ENCODE data around the gene PILRA. TPM values are rescaled to one million over a fixed set of nuclear protein-coding genes. Genes with fewer than 3 reads are reported as not detected.
A peak's percentile ranks its signal among the peaks of the same experiment; 100 is the strongest.

PILRA gene
- total and polyA plus RNA-seq, 8 donors = 1.4 to 10.0 (median 3.1) TPM; not detected in 3

DNA sequence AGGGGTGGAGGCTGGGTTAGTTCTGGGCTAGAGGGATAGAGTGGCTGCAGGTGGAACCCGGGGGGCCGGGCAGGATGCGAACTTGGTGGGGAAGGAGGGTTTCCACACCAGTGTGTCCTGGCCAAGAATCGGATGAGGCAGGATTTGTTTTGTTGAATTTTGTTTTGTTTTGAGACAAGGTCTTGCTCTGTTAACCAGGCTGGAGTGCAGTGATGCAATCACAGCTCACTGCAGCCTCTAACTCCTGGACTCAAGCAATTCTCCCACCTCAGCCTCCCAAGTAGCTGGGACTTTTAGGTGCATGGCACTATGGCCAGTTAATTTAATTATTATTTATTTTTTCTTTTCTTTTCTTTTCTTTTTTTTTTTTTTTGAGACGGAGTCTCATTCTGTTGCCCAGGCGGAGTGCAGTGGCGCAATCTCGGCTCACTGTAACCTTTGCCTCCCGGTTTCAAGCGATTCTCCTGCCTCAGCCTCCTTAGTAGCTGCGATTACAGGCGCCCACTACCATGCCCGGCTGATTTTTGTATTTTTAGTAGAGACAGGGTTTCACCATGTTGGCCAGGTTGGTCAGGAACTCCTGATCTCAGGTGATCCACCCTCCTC, 76.0 kb downstream of the PILRA start:
- TF ChIP-seq POLR2AphosphoS5 (IDR thresholded peaks at IDR 0.05) = no peak
- no peak for TF ChIP-seq POLR2A (IDR thresholded peaks at IDR 0.05)
- H3K27ac ChIP-seq = peak overlapping the region in 1 of 5 donors; percentile 90
- DNase-seq = no peak
- intact Hi-C loops (cut with DNase I; ENCODE audit: low total_unique reads) = no loop called here
- WGBS, 5 donors = 86 to 91% (median 86%) methylated on average over 13 of the region's 13 CpGs
- H3K36me3 ChIP-seq = no peaks in the 10 kb centered on the region
- H3K4me1 ChIP-seq = peaks cover 0 to 23% (median 16%) of the 10 kb centered on the region in 4 donors
- no peaks in the 10 kb centered on the region for H3K9me3 ChIP-seq
- H3K4me3 ChIP-seq = no peak overlapping the region
- H3K27me3 ChIP-seq = no peaks in the 10 kb centered on the region

Small RNAs within 50 kb of the gene (small RNA-seq; reads per million reads assigned to genes)
- gene RF00019 = 0 reads per million in 4 donors

Other genes with a start within 250 kb of the PILRA start
- gene MBLAC1, start 246.5 kb upstream of the PILRA start, total RNA-seq = 1 to 10 TPM in 2 of 5 donors, not detected in 3; 1.3 to 6.1 TPM
- gene MBLAC1, start 246.5 kb upstream of the PILRA start, polyA plus RNA-seq = 1 to 10 TPM; 1.3 to 4.2 (median 1.7) TPM
- gene LAMTOR4, start 224.6 kb upstream of the PILRA start, total RNA-seq = 100 to 1,000 TPM in 3 of 5 donors, 10 to 100 TPM in 2; 26.3 to 889 (median 159) TPM
- 100 to 1,000 TPM; 307 to 476 (median 334) TPM for gene LAMTOR4, start 224.6 kb upstream of the PILRA start, polyA plus RNA-seq
- gene TRAPPC14, start 214.8 kb upstream of the PILRA start, total RNA-seq = 10 to 100 TPM; 16.2 to 33.3 (median 28.6) TPM
- 10 to 100 TPM; 10.7 to 17.2 (median 11.4) TPM for gene TRAPPC14, start 214.8 kb upstream of the PILRA start, polyA plus RNA-seq
- 1 to 10 TPM in 2 of 5 donors, not detected in 3; 1.5 to 1.6 TPM for gene GAL3ST4, start 204.9 kb upstream of the PILRA start, total RNA-seq
- gene GAL3ST4, start 204.9 kb upstream of the PILRA start, polyA plus RNA-seq = 1 to 10 TPM; 1.7 to 2.4 (median 2.1) TPM
- 1 to 10 TPM in 3 of 5 donors, under 1 TPM in 1, not detected in 1; 0.92 to 4.9 (median 2.6) TPM for gene GPC2, start 196.1 kb upstream of the PILRA start, total RNA-seq
- under 1 TPM in 2 of 3 donors, not detected in 1; 0.12 to 0.48 TPM for gene GPC2, start 196.1 kb upstream of the PILRA start, polyA plus RNA-seq
- under 1 TPM in 1 of 5 donors, not detected in 4; 0.92 TPM for gene STAG3, start 195.6 kb upstream of the PILRA start, total RNA-seq
- gene STAG3, start 195.6 kb upstream of the PILRA start, polyA plus RNA-seq = 1 to 10 TPM in 2 of 3 donors, under 1 TPM in 1; 0.50 to 8.8 (median 1.5) TPM
- gene PVRIG, start 153.5 kb upstream of the PILRA start, total RNA-seq = 1 to 10 TPM in 4 of 5 donors, not detected in 1; 1.1 to 3.8 (median 1.4) TPM
- gene PVRIG, start 153.5 kb upstream of the PILRA start, polyA plus RNA-seq = 1 to 10 TPM in 1 of 3 donors, under 1 TPM in 2; 0.56 to 1.7 (median 0.95) TPM
- not detected for gene SPDYE3, start 65.8 kb upstream of the PILRA start, total RNA-seq
- gene SPDYE3, start 65.8 kb upstream of the PILRA start, polyA plus RNA-seq = not detected
- 100 to 1,000 TPM in 2 of 5 donors, 10 to 100 TPM in 3; 18.5 to 141 (median 61.3) TPM for gene PILRB, start 15.4 kb upstream of the PILRA start, total RNA-seq
- 10 to 100 TPM; 16.8 to 82.3 (median 20.7) TPM for gene PILRB, start 15.4 kb upstream of the PILRA start, polyA plus RNA-seq
- 10 to 100 TPM in 2 of 5 donors, 1 to 10 TPM in 1, under 1 TPM in 1, not detected in 1; 0.89 to 44.3 (median 10.9) TPM for gene ZCWPW1, start 55.2 kb downstream of the PILRA start, total RNA-seq
- gene ZCWPW1, start 55.2 kb downstream of the PILRA start, polyA plus RNA-seq = 10 to 100 TPM in 1 of 3 donors, 1 to 10 TPM in 2; 4.9 to 11.7 (median 5.2) TPM
- 100 to 1,000 TPM in 1 of 5 donors, 10 to 100 TPM in 4; 14.1 to 117 (median 28.1) TPM for gene MEPCE, start 56.3 kb downstream of the PILRA start, total RNA-seq
- 10 to 100 TPM; 17.4 to 21.4 (median 20.0) TPM for gene MEPCE, start 56.3 kb downstream of the PILRA start, polyA plus RNA-seq
- gene PPP1R35, start 63.0 kb downstream of the PILRA start, total RNA-seq = 100 to 1,000 TPM in 1 of 5 donors, 10 to 100 TPM in 1, 1 to 10 TPM in 2, not detected in 1; 6.2 to 226 (median 38.9) TPM
- 10 to 100 TPM; 29.5 to 78.0 (median 39.5) TPM for gene PPP1R35, start 63.0 kb downstream of the PILRA start, polyA plus RNA-seq
- gene SPACDR, start 90.8 kb downstream of the PILRA start, total RNA-seq = 1 to 10 TPM in 1 of 5 donors, not detected in 4; 2.3 TPM
- 1 to 10 TPM in 1 of 3 donors, under 1 TPM in 1, not detected in 1; 0.65 to 1.1 TPM for gene SPACDR, start 90.8 kb downstream of the PILRA start, polyA plus RNA-seq
- 100 to 1,000 TPM in 1 of 5 donors, 10 to 100 TPM in 3, 1 to 10 TPM in 1; 9.4 to 120 (median 28.0) TPM for gene TSC22D4, start 105.7 kb downstream of the PILRA start, total RNA-seq
- 10 to 100 TPM; 25.1 to 44.8 (median 35.0) TPM for gene TSC22D4, start 105.7 kb downstream of the PILRA start, polyA plus RNA-seq
- gene NYAP1, start 110.4 kb downstream of the PILRA start, total RNA-seq = under 1 TPM in 1 of 5 donors, not detected in 4; 0.73 TPM
- gene NYAP1, start 110.4 kb downstream of the PILRA start, polyA plus RNA-seq = under 1 TPM in 2 of 3 donors, not detected in 1; 0.48 to 0.75 TPM
- gene AGFG2, start 165.7 kb downstream of the PILRA start, total RNA-seq = 100 to 1,000 TPM in 1 of 5 donors, 10 to 100 TPM in 3, 1 to 10 TPM in 1; 8.4 to 154 (median 16.4) TPM
- 10 to 100 TPM in 2 of 3 donors, 1 to 10 TPM in 1; 7.9 to 11.0 (median 10.2) TPM for gene AGFG2, start 165.7 kb downstream of the PILRA start, polyA plus RNA-seq
- 1 to 10 TPM in 1 of 5 donors, under 1 TPM in 1, not detected in 3; 0.92 to 1.8 TPM for gene SAP25, start 200.4 kb downstream of the PILRA start, total RNA-seq
- gene SAP25, start 200.4 kb downstream of the PILRA start, polyA plus RNA-seq = 1 to 10 TPM; 1.4 to 4.7 (median 2.3) TPM
- 100 to 1,000 TPM in 3 of 5 donors, 10 to 100 TPM in 2; 23.7 to 263 (median 154) TPM for gene LRCH4, start 212.6 kb downstream of the PILRA start, total RNA-seq
- 10 to 100 TPM; 23.5 to 39.5 (median 26.0) TPM for gene LRCH4, start 212.6 kb downstream of the PILRA start, polyA plus RNA-seq
- under 1 TPM in 3 of 5 donors, not detected in 2; 0.37 to 0.45 (median 0.43) TPM for gene FBXO24, start 212.8 kb downstream of the PILRA start, total RNA-seq
- gene FBXO24, start 212.8 kb downstream of the PILRA start, polyA plus RNA-seq = under 1 TPM in 2 of 3 donors, not detected in 1; 0.44 to 0.88 TPM
- 100 to 1,000 TPM in 1 of 5 donors, 10 to 100 TPM in 4; 15.8 to 129 (median 37.8) TPM for gene PCOLCE, start 228.9 kb downstream of the PILRA start, total RNA-seq
- gene PCOLCE, start 228.9 kb downstream of the PILRA start, polyA plus RNA-seq = 10 to 100 TPM; 15.6 to 25.0 (median 18.6) TPM
- gene MOSPD3, start 239.1 kb downstream of the PILRA start, total RNA-seq = 10 to 100 TPM in 2 of 5 donors, 1 to 10 TPM in 2, not detected in 1; 4.0 to 21.1 (median 9.8) TPM
- gene MOSPD3, start 239.1 kb downstream of the PILRA start, polyA plus RNA-seq = 10 to 100 TPM; 20.4 to 30.7 (median 29.1) TPM

Measured in stomach (tissue), 9 donors.